ENCODE results near the gene ECHDC1. TPM values are rescaled to one million over a fixed set of nuclear protein-coding genes. Genes with fewer than 3 reads are reported as not detected.

The ECHDC1 gene
- total RNA-seq, 1 experiment from 2014 or later: 47.2 TPM

DNA sequence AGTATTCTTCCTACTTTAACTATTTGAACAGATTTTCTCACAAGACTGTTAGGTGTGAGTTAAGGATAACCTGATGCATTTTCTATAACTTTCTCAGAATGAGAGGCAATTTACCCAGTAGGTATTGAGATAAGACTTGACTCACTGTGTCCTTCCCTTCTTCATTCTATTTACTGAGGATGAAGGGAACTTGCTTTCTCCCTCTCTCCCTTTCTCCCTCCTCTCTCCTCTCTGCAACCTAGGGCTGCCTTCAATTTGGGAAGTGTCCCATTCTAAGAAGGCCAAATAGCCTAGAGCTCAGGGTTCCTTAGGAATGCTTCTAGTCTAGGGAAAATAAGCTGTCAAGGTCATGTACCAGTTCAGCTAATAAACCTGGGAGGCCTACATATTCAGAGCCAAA is 3.2 kb downstream of the ECHDC1 start:
- H3K27me3 ChIP-seq (ENCODE audit: insufficient read depth, low read length): no peaks in the 10 kb centered on the region
- ChIA-PET RAD21 (ENCODE audit: low non-redundant PET in 1 of 2, low total read pairs in 2 of 2, uncharacterized antibody in 2 of 2, unreplicated experiment in 2 of 2) (no interaction called here), CTCF (no interaction called here), POLR2A (no interaction called here)
- H3K79me2 ChIP-seq (ENCODE audit: insufficient read depth, low read length): peaks cover 98% of the 10 kb centered on the region
- H3K36me3 ChIP-seq (ENCODE audit: control insufficient read depth in 1 of 2, insufficient read depth in 2 of 2, low read length in 2 of 2): peaks cover 0 to 4% of the 10 kb centered on the region in 2 experiments; a peak in 1 of 4 replicates
- no peaks in the 10 kb centered on the region for H3K9me3 ChIP-seq (ENCODE audit: control insufficient read depth in 1 of 2, insufficient read depth in 1 of 2, low read depth in 1 of 2, low read length in 2 of 2)
- no peak for ATAC-seq
- no peak overlapping the region for H3K27ac ChIP-seq (ENCODE audit: low read depth, low read length)
- H3K4me2 ChIP-seq (ENCODE audit: low read length): no peak overlapping the region
- H3K4me3 ChIP-seq (replicated peaks in 1 of 2; ENCODE audit: low read depth in 1 of 2, low read length in 2 of 2): no peak overlapping the region
- no peak overlapping the region for H3K9ac ChIP-seq (ENCODE audit: low read length)
- no peak for DNase-seq (ENCODE audit: low read depth, low spot score)
- BruUV-seq (replicated peaks): no TSS peak
- intact Hi-C loops (cut with micrococcal nuclease): no loop called here
- peaks cover 12 to 24% of the 10 kb centered on the region in 2 experiments for H3K4me1 ChIP-seq (ENCODE audit: control insufficient read depth in 1 of 2, insufficient read depth in 2 of 2, low read length in 2 of 2)
- H3K9me2 ChIP-seq (ENCODE audit: insufficient read depth): no peaks in the 10 kb centered on the region
- H2AFZ ChIP-seq (ENCODE audit: low read depth, low read length, poor library complexity, severe bottlenecking): no peak overlapping the region
- no peak for TF ChIP-seq CEBPB (IDR thresholded peaks at IDR 0.05; ENCODE audit: low read depth)
- no peak for TF ChIP-seq YY1 (IDR thresholded peaks at IDR 0.05; ENCODE audit: extremely low read depth, insufficient replicate concordance, low read depth, low read length)
- no peak for TF ChIP-seq SRF (IDR thresholded peaks at IDR 0.05; ENCODE audit: low read depth)
- TF ChIP-seq, protein P1, sequence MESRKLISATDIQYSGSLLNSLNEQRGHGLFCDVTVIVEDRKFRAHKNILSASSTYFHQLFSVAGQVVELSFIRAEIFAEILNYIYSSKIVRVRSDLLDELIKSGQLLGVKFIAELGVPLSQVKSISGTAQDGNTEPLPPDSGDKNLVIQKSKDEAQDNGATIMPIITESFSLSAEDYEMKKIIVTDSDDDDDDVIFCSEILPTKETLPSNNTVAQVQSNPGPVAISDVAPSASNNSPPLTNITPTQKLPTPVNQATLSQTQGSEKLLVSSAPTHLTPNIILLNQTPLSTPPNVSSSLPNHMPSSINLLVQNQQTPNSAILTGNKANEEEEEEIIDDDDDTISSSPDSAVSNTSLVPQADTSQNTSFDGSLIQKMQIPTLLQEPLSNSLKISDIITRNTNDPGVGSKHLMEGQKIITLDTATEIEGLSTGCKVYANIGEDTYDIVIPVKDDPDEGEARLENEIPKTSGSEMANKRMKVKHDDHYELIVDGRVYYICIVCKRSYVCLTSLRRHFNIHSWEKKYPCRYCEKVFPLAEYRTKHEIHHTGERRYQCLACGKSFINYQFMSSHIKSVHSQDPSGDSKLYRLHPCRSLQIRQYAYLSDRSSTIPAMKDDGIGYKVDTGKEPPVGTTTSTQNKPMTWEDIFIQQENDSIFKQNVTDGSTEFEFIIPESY (IDR thresholded peaks at IDR 0.05; ENCODE audit: extremely low read depth, insufficient replicate concordance, low read length): no peak
- TF ChIP-seq ELF1 (IDR thresholded peaks at IDR 0.05; ENCODE audit: borderline replicate concordance, low read depth): no peak
- TF ChIP-seq TCF7L2 (IDR thresholded peaks at IDR 0.05; ENCODE audit: borderline replicate concordance, extremely low read depth, insufficient read depth, insufficient read length): no peak
- TF ChIP-seq SP1 (IDR thresholded peaks at IDR 0.05; ENCODE audit: low read depth): no peak
- no peak for TF ChIP-seq EGR1 (IDR thresholded peaks at IDR 0.05; ENCODE audit: low read depth)
- H4K20me1 ChIP-seq (ENCODE audit: insufficient read depth): peaks cover 3% of the 10 kb centered on the region; the same call in 1 of the 2 replicates

DNA sequence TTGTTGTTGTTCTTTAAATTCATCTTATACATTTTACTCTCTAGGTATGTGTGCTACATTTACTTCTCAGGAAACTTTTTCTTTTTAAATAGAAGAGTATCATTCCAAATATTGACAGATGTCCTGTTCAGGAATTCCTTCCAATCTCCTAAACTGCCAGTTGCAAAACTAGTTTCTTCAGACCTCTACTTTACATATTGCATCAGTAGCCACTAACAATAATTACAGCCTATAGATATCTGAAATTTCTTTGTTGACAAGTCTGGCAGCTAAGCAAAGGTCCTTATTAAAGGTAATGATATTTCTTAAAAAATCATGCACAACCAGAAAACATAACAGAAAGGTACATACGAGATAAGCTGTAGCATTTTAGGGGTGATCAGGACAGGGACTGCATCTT is 4.5 kb downstream of the ECHDC1 start:
- intact Hi-C loops (cut with micrococcal nuclease): no loop called here
- Histone ChIP-seq H2AFZ (ENCODE audit: low read depth, low read length, poor library complexity, severe bottlenecking) (no peak overlapping the region), H3K9ac (ENCODE audit: low read length) (no peak overlapping the region), H3K27ac (ENCODE audit: low read depth, low read length) (no peak overlapping the region), H3K79me2 (ENCODE audit: insufficient read depth, low read length) (peaks cover 99% of the 10 kb centered on the region), H3K9me3 (ENCODE audit: control insufficient read depth in 1 of 2, insufficient read depth in 1 of 2, low read depth in 1 of 2, low read length in 2 of 2) (no peaks in the 10 kb centered on the region), H3K4me1 (ENCODE audit: control insufficient read depth in 1 of 2, insufficient read depth in 2 of 2, low read length in 2 of 2) (peaks cover 9 to 16% of the 10 kb centered on the region in 2 experiments), H3K4me3 (replicated peaks in 1 of 2; ENCODE audit: low read depth in 1 of 2, low read length in 2 of 2) (no peak overlapping the region), H3K27me3 (ENCODE audit: insufficient read depth, low read length) (no peaks in the 10 kb centered on the region), H4K20me1 (ENCODE audit: insufficient read depth) (peaks cover 7% of the 10 kb centered on the region; the same call in 1 of the 2 replicates), H3K36me3 (ENCODE audit: control insufficient read depth in 1 of 2, insufficient read depth in 2 of 2, low read length in 2 of 2) (peaks cover 0 to 4% of the 10 kb centered on the region in 2 experiments; a peak in 1 of 4 replicates), H3K4me2 (ENCODE audit: low read length) (no peak overlapping the region), H3K9me2 (ENCODE audit: insufficient read depth) (no peaks in the 10 kb centered on the region)
- CTCF ChIA-PET: no interaction called here
- ATAC-seq: no peak
- no TSS peak for BruUV-seq (replicated peaks)
- RAD21 ChIA-PET (ENCODE audit: low non-redundant PET in 1 of 2, low total read pairs in 2 of 2, uncharacterized antibody in 2 of 2, unreplicated experiment in 2 of 2): no interaction called here
- no peak for DNase-seq (ENCODE audit: low read depth, low spot score)
- POLR2A ChIA-PET: no interaction called here
- TF ChIP-seq ELF1 (IDR thresholded peaks at IDR 0.05; ENCODE audit: borderline replicate concordance, low read depth) (no peak), CBX3 (IDR thresholded peaks at IDR 0.05; ENCODE audit: low read depth) (no peak), CEBPB (IDR thresholded peaks at IDR 0.05; ENCODE audit: low read depth) (no peak)

All from HCT116 (cell line).